ENCODE measurements around the gene EGFL7. TPM values are rescaled to one million over a fixed set of nuclear protein-coding genes. Genes with fewer than 3 reads are reported as not detected.
A peak's percentile ranks its signal among the peaks of the same experiment; 100 is the strongest.

EGFL7 gene
- total and polyA plus RNA-seq, 11 donors = 56.4 to 142 (median 94.5) TPM

DNA sequence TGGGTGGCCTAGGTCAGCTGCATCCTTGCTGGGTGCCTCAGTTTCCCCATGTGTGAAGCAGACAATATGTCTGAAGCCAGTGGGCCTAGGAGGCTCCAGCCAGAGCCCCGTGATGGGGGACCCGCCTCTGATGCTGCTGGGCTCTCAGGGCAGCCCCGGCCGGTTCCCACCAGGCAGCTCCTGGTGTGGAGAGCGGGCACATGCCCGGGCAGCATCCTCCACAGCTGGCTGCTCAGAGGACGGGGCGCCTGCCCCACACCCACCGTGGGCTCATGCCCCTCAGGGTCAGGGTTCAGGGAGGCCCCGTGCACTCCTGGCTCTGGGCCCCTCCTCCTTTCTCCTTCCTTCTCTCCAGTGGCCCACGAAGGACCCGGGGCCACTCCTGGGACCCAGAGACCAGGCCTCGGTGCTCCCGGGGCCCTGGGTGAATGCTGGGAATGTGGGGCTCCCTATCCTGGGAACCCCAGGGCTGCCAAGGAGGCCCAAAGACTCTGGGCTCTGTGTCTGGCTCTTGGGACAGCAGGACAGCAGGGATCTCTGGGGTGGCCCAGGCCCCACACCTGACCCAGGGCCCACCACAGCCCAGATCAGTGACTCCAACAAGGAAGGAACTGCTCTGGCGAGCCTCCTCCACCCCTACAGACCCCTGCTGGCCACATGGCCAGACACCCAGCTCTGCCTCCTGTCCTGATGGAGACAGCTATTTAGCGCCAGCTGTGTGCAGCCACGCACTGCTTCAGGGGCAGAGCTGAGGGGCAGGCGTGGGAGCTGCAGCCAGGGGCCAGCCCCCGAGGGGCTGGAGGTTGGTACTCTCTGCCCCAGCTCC, 39.5 kb upstream of the EGFL7 start:
- H3K36me3 ChIP-seq = no peaks in the 10 kb centered on the region
- DNase-seq (peak in 3 of 5 donors; percentile 22 to 63 (median 24)), ATAC-seq (no peak)
- H3K27me3 ChIP-seq = no peaks in the 10 kb centered on the region
- TF ChIP-seq, protein P1, sequence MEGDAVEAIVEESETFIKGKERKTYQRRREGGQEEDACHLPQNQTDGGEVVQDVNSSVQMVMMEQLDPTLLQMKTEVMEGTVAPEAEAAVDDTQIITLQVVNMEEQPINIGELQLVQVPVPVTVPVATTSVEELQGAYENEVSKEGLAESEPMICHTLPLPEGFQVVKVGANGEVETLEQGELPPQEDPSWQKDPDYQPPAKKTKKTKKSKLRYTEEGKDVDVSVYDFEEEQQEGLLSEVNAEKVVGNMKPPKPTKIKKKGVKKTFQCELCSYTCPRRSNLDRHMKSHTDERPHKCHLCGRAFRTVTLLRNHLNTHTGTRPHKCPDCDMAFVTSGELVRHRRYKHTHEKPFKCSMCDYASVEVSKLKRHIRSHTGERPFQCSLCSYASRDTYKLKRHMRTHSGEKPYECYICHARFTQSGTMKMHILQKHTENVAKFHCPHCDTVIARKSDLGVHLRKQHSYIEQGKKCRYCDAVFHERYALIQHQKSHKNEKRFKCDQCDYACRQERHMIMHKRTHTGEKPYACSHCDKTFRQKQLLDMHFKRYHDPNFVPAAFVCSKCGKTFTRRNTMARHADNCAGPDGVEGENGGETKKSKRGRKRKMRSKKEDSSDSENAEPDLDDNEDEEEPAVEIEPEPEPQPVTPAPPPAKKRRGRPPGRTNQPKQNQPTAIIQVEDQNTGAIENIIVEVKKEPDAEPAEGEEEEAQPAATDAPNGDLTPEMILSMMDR (IDR thresholded peaks at IDR 0.05) = no peak
- TF ChIP-seq POLR2A (IDR thresholded peaks at IDR 0.05) = no peak
- intact Hi-C loops (cut with DNase I) = loop anchor here in 2 of 10 donors (5.0 to 10.0 kb wide), 2 partner anchors 46 to 78 kb away; partner anchors contain the start of gene NOTCH1 (in 1 of the 2)
- peaks cover 8 to 67% (median 36%) of the 10 kb centered on the region in 12 donors for H3K4me1 ChIP-seq
- H3K27ac ChIP-seq = no peak overlapping the region
- H3K9me3 ChIP-seq = no peaks in the 10 kb centered on the region
- H3K4me3 ChIP-seq = no peak overlapping the region
- WGBS, 4 donors = 83 to 94% (median 93%) methylated on average over 7 to 19 of the region's 19 CpGs

DNA sequence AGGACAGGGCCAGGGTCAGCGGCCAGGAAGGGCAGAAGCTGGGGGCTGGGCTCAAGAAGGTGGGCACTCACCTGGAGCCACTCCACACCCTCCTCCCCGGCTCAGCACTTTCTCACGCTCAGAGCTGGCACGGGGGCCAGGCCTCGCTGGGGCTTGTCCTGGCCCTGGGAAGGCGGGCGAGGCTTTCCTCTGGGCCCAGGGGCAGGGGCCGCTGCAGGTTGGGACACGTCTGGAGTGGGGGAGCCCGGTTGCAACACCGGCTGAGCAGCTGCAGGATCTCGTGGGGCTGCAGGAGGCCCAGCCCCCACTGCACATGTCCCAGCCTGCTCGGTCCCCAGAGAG, 38.9 kb upstream of the EGFL7 start:
- H3K27me3 ChIP-seq = no peaks in the 10 kb centered on the region
- intact Hi-C loops (cut with DNase I) = loop anchor here in 3 of 10 donors (2.0 to 10.0 kb wide), 3 partner anchors 47 to 79 kb away; partner anchors contain the start of gene NOTCH1 (in 2 of the 3)
- no peak overlapping the region for H3K4me3 ChIP-seq
- H3K27ac ChIP-seq = peak overlapping the region in 1 of 12 donors; percentile 47
- DNase-seq (peak in 2 of 5 donors; percentile 40 to 42), ATAC-seq (no peak)
- TF ChIP-seq, protein P1 (IDR thresholded peaks at IDR 0.05) = no peak
- no peak for TF ChIP-seq POLR2A (IDR thresholded peaks at IDR 0.05)
- no peaks in the 10 kb centered on the region for H3K9me3 ChIP-seq
- H3K4me1 ChIP-seq = peaks cover 8 to 61% (median 35%) of the 10 kb centered on the region in 12 donors
- no peaks in the 10 kb centered on the region for H3K36me3 ChIP-seq
- WGBS, 4 donors = 76 to 90% (median 80%) methylated on average over 2 to 13 of the region's 13 CpGs

DNA sequence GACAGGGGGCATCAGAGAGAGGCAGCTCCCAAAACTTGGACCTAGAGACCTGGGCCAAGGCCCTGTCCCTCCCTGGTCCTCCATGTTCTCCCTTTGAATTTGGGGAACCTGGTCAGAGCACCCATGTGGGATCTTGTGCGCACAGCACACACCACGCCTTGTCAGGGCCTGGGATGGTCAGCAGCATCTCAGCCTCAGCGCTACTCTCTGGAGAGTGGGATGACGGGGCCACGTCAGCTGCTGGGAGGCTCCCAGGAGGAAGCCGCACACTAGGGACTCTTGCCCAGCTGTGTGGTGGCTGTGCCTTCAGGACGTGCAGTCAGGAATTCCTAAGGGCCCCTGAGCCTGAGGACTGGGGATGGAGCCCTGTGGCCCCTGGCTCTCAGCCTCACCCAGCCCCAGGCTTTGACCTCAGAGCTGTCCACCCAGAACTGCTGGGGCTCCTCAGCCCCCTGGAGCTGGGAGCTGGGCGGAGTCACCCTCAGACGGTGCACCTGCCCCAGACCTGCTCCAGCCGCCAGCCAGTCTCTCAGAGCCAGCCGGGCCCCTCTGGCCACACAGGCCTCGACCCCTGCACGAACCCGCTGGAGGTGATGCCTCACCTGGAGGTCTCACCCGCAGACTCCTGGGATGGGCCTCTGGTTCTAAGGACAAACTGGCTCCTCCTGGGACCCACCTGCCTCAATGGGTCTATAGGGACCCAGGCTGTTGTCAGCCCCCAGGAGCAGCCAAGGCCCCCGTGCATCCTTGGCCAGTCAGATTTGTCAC, 38.3 kb upstream of the EGFL7 start:
- intact Hi-C loops (cut with DNase I) = loop anchor here in 3 of 10 donors (2.0 to 10.0 kb wide), 3 partner anchors 47 to 80 kb away; partner anchors contain the start of gene NOTCH1 (in 2 of the 3)
- DNase-seq = peak in 4 of 5 donors; percentile 20 to 63 (median 50)

More for the DNA sequence above, 38.3 kb upstream of the EGFL7 start:
- WGBS, 4 donors = 75 to 87% (median 80%) methylated on average over 5 to 16 of the region's 16 CpGs
- no peak overlapping the region for H3K4me3 ChIP-seq
- H3K9me3 ChIP-seq = no peaks in the 10 kb centered on the region
- H3K36me3 ChIP-seq = no peaks in the 10 kb centered on the region
- peak overlapping the region in 9 of 12 donors; percentile 26 to 75 (median 54) for H3K27ac ChIP-seq
- TF ChIP-seq, protein P1 (IDR thresholded peaks at IDR 0.05) = no peak
- no peak for TF ChIP-seq POLR2A (IDR thresholded peaks at IDR 0.05)
- H3K27me3 ChIP-seq = no peaks in the 10 kb centered on the region
- ATAC-seq = no peak
- peaks cover 8 to 56% (median 35%) of the 10 kb centered on the region in 12 donors for H3K4me1 ChIP-seq
